Endothelial cell of umbilical vein (primary cell): ENCODE data around the gene NKTR. TPM values are rescaled to one million over a fixed set of nuclear protein-coding genes. Genes with fewer than 3 reads are reported as not detected.

Source experiments
- BruUV-seq: library from RNA; stranded (reverse); fragments of 400-500 nt; replicated peaks from 2 replicates; lab custom pipeline; 2021; lab: Mats Ljungman, UMichigan
- CTCF ChIA-PET: fragments of 300-600, 350-600 bp; sonication (Branson Sonifier 250); formaldehyde crosslinking; loops from one replicate; lab custom pipeline; 2021; ENCODE audit warnings: antibody characterized with exemption, inconsistent platforms; lab: Charles Lee
- POLR2A ChIA-PET: fragments of 300-600, 350-600 bp; sonication (Branson Sonifier 250); formaldehyde crosslinking; loops from one replicate; lab custom pipeline; 2021; ENCODE audit warnings: antibody characterized with exemption, inconsistent platforms; lab: Charles Lee
- DNase-seq: peaks from one replicate; pipeline ENCODE4 v3.0.0-alpha.2; 2011; ENCODE audit warnings: low read depth, low spot score
- FAIRE-seq: peaks from 2 replicates; lab custom pipeline; 2011; peaks lifted over from hg19 to GRCh38; lab: Jason Lieb, UNC
- H2AFZ ChIP-seq: 2 replicates; pipeline ENCODE4 v1.6.0; 2012; ENCODE audit warnings: low read depth, low read length, control low read depth, inconsistent platforms
- H3K27ac ChIP-seq: 2 replicates; pipeline ENCODE4 v1.5.1; 2011; ENCODE audit warnings: low read depth, mild to moderate bottlenecking, control low read depth, low read length, moderate library complexity; ENCODE audit not compliant: insufficient read depth
- H3K27me3 ChIP-seq, 2 experiments: 2 replicates each; pipeline versions ENCODE4 v1.6.0 to v1.6.1; 2011; ENCODE audit warnings: low read length in 2 of 2, mixed read lengths in 1 of 2; ENCODE audit not compliant: control insufficient read depth in 2 of 2, insufficient read depth in 2 of 2
- H3K36me3 ChIP-seq, 2 experiments: 2 replicates in 1 of 2; 3 replicates in 1 of 2; pipeline ENCODE4 v1.5.1; 2011; ENCODE audit warnings: low read length in 2 of 2, mild to moderate bottlenecking in 1 of 2, moderate library complexity in 1 of 2; ENCODE audit not compliant: control insufficient read depth in 2 of 2, insufficient read depth in 2 of 2; ENCODE audit errors: extremely low read depth in 1 of 2
- H3K4me1 ChIP-seq: 3 replicates; pipeline ENCODE4 v1.5.1; 2011; ENCODE audit warnings: mild to moderate bottlenecking, low read length; ENCODE audit not compliant: control insufficient read depth, insufficient read depth; ENCODE audit errors: extremely low read depth
- H3K4me2 ChIP-seq: 2 replicates; pipeline ENCODE4 v1.6.1; 2011; ENCODE audit warnings: low read length, control low read depth, mixed read lengths; ENCODE audit not compliant: insufficient read depth
- H3K4me3 ChIP-seq, 3 experiments: fragments of 200-600 bp in 1 of 3; sonication (generic), shearing (Covaris generic) in 1 of 3; replicated peaks in 1 of 3; 2 replicates each; pipeline ENCODE4 v1.5.1; 2011 to 2016; ENCODE audit warnings: control low read depth in 3 of 3, low read length in 3 of 3, mild to moderate bottlenecking in 2 of 3, inconsistent platforms in 1 of 3, low read depth in 1 of 3, moderate library complexity in 1 of 3; ENCODE audit not compliant: insufficient read depth in 1 of 3
- H3K79me2 ChIP-seq: 2 replicates; pipeline ENCODE4 v1.6.0; 2012; ENCODE audit warnings: low read length, inconsistent platforms; ENCODE audit not compliant: control insufficient read depth, insufficient read depth
- H3K9ac ChIP-seq: replicated peaks from 2 replicates; pipeline ENCODE3; 2011; ENCODE audit warnings: low read length, control low read depth; ENCODE audit not compliant: insufficient read depth; ENCODE audit errors: extremely low read depth
- H3K9me1 ChIP-seq: replicated peaks from 3 replicates; pipeline ENCODE4 v1.6.0; 2011; ENCODE audit warnings: mild to moderate bottlenecking, low read length; ENCODE audit not compliant: control insufficient read depth, insufficient read depth; ENCODE audit errors: extremely low read depth
- H3K9me3 ChIP-seq: replicated peaks from 2 replicates; pipeline ENCODE4 v1.5.1; 2012; ENCODE audit warnings: low read length, inconsistent platforms; ENCODE audit not compliant: control insufficient read depth, insufficient read depth
- H4K20me1 ChIP-seq: replicated peaks from 2 replicates; pipeline ENCODE3; 2011; ENCODE audit warnings: mild to moderate bottlenecking, low read length; ENCODE audit not compliant: control insufficient read depth, insufficient read depth; ENCODE audit errors: extremely low read depth
- CTCF ChIP-seq, 2 donors: IDR thresholded peaks; 1 replicate in 1 of 2; 2 replicates in 1 of 2; pipeline ENCODE4 v1.5.1; 2011; ENCODE audit warnings: low read length in 2 of 2, mild to moderate bottlenecking in 2 of 2, moderate library complexity in 2 of 2, control low read depth in 1 of 2, inconsistent platforms in 1 of 2, low read depth in 1 of 2; ENCODE audit not compliant: insufficient read depth in 1 of 2; ENCODE audit errors: extremely low read depth in 1 of 2
- EZH2 ChIP-seq: IDR thresholded peaks from 2 replicates; pipeline ENCODE4 v1.6.1; 2012; ENCODE audit warnings: borderline replicate concordance, low read depth, mild to moderate bottlenecking, moderate library complexity, low read length, inconsistent platforms; ENCODE audit not compliant: severe bottlenecking
- FOS ChIP-seq: IDR thresholded peaks from 2 replicates; pipeline ENCODE4 v1.6.1; 2011; ENCODE audit warnings: mild to moderate bottlenecking, low read length, moderate library complexity, borderline replicate concordance; ENCODE audit not compliant: insufficient read depth
- GATA2 ChIP-seq: IDR thresholded peaks from 2 replicates; pipeline ENCODE4 v1.7.0; 2011; ENCODE audit warnings: low read depth, mild to moderate bottlenecking, moderate library complexity, mixed read lengths, low read length; ENCODE audit not compliant: insufficient read length, insufficient read depth
- JUN ChIP-seq: IDR thresholded peaks from 2 replicates; pipeline ENCODE4 v1.6.1; 2011; ENCODE audit warnings: borderline replicate concordance, low read depth; ENCODE audit not compliant: insufficient read length, insufficient read depth
- MYC ChIP-seq: IDR thresholded peaks from one replicate; pipeline ENCODE4 v1.6.1; 2011; ENCODE audit warnings: mild to moderate bottlenecking, low read depth, low read length
- POLR2A ChIP-seq: IDR thresholded peaks from 2 replicates; pipeline ENCODE4 v1.6.1; 2012; ENCODE audit warnings: low read depth, mild to moderate bottlenecking, control low read depth, low read length
- POLR2AphosphoS5 ChIP-seq: IDR thresholded peaks from 2 replicates; pipeline ENCODE4 v1.6.1; 2012; ENCODE audit warnings: low read depth, mild to moderate bottlenecking, control low read depth, low read length, moderate library complexity; ENCODE audit not compliant: insufficient read depth
- dilution Hi-C: fragments of 300-500 bp; cut with MboI; formaldehyde crosslinking; loops from one replicate; pipeline ENCODE4 v1.15.0; 2019; ENCODE audit warnings: low sequenced_read_pairs; ENCODE audit not compliant: extremely low pct_ligation_motif_present
- intact Hi-C: fragments of 100-400 bp; cut with micrococcal nuclease; formaldehyde crosslinking; loops from one replicate; pipeline ENCODE4 v1.10.0; 2022
- polyA plus RNA-seq, 4 experiments: library from polyadenylated mRNA; depleted of rRNA in 3 of 4; stranded (reverse) in 3 of 4; unstranded in 1 of 4; fragments of >200 nt; gene quantifications; 2 replicates each; pipeline versions ENCODE4 v1.2.1 to v1.2.3, GENCODE V29; 2011 to 2012; ENCODE audit warnings: missing spikeins in 1 of 4
- total RNA-seq: library from RNA; stranded (reverse); gene quantifications from 2 replicates; pipeline ENCODE4 v1.2.3, GENCODE V29; 2021
- TF ChIP-seq, protein P1 (sequence below): IDR thresholded peaks from 2 replicates; pipeline ENCODE4 v1.6.1; 2011; ENCODE audit not compliant: insufficient read depth, insufficient read length

NKTR gene
- total and polyA plus RNA-seq, 2 donors (not counting 3 experiments of a cell fraction or from before 2014, with no cell fraction given) = 27.4 to 99.0 TPM

GRCh38 chr3:42605546-42606173 lies 5.2 kb downstream of the NKTR start:
- no peak overlapping the region for H3K9ac ChIP-seq
- TF ChIP-seq FOS (peak; percentile 30), CTCF (IDR thresholded peaks at IDR 0.05; ENCODE audit: extremely low read depth in 1 of 2, insufficient read depth in 1 of 2, low read depth in 1 of 2, low read length in 2 of 2) (no peak)
- peaks cover 96% of the 10 kb centered on the region for H3K79me2 ChIP-seq
- dilution Hi-C loops = no loop called here
- H3K9me3 ChIP-seq = no peaks in the 10 kb centered on the region
- no peak overlapping the region for H3K4me3 ChIP-seq
- DNase-seq = peak; percentile 66
- H2AFZ ChIP-seq = no peak overlapping the region
- no peaks in the 10 kb centered on the region for H3K27me3 ChIP-seq
- H3K36me3 ChIP-seq = peaks cover 2 to 3% of the 10 kb centered on the region in 2 experiments
- no peak for FAIRE-seq
- ChIA-PET CTCF (interaction anchor here (0.6 to 2.0 kb wide), 4 partner anchors 8 to 15 kb away, joined by 3 to 9 read pairs (median 6); partner anchors contain the start of gene SS18L2), POLR2A (no interaction called here)
- BruUV-seq = no TSS peak
- H3K9me1 ChIP-seq = no peaks in the 10 kb centered on the region
- intact Hi-C loops = no loop called here
- H3K27ac ChIP-seq = no peak overlapping the region
- H3K4me1 ChIP-seq = peaks cover 13% of the 10 kb centered on the region
- no peak overlapping the region for H3K4me2 ChIP-seq
- H4K20me1 ChIP-seq = peaks cover 2% of the 10 kb centered on the region

DNA sequence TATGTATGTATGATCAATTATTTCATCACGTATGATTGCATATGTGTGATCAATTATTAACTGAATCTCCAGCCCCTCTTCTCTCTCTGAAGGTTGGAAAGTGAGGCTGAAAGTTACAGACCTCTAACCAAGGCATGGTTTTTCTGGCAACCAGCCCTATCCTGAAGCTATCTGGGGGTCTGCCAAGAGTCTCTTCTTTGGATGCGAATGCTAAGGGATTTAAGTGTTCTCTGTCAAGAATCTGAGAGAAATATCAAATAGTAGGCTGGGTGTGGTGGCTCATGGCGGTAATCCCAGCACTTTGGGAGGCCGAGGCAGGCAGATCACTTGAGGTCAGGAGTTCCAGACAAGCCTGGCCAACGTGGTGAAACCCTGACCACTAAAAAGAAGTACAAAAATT lies 8.1 kb downstream of the NKTR start:
- ChIA-PET CTCF (no interaction called here), POLR2A (no interaction called here)
- TF ChIP-seq POLR2A (no peak), CTCF (IDR thresholded peaks at IDR 0.05; ENCODE audit: extremely low read depth in 1 of 2, insufficient read depth in 1 of 2, low read depth in 1 of 2, low read length in 2 of 2) (no peak), FOS (no peak), POLR2AphosphoS5 (no peak), JUN (no peak), MYC (no peak), EZH2 (no peak), GATA2 (no peak)
- TF ChIP-seq, protein P1, sequence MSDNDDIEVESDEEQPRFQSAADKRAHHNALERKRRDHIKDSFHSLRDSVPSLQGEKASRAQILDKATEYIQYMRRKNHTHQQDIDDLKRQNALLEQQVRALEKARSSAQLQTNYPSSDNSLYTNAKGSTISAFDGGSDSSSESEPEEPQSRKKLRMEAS = no peak
- no peak overlapping the region for H3K4me2 ChIP-seq
- no peaks in the 10 kb centered on the region for H3K9me1 ChIP-seq
- peaks cover 2 to 3% of the 10 kb centered on the region in 2 experiments for H3K36me3 ChIP-seq
- H3K9me3 ChIP-seq = no peaks in the 10 kb centered on the region
- H2AFZ ChIP-seq = no peak overlapping the region
- H3K27me3 ChIP-seq = no peaks in the 10 kb centered on the region
- H4K20me1 ChIP-seq = peaks cover 2% of the 10 kb centered on the region
- FAIRE-seq = no peak
- dilution Hi-C loops (no loop called here), intact Hi-C loops (no loop called here)
- no peak overlapping the region for H3K27ac ChIP-seq
- BruUV-seq = no TSS peak
- no peak overlapping the region for H3K9ac ChIP-seq
- H3K4me3 ChIP-seq = no peak overlapping the region
- peaks cover 28% of the 10 kb centered on the region for H3K4me1 ChIP-seq
- DNase-seq = no peak
- peaks cover 94% of the 10 kb centered on the region for H3K79me2 ChIP-seq
